ENCODE measurements around the gene KLF7. TPM values are rescaled to one million over a fixed set of nuclear protein-coding genes. Genes with fewer than 3 reads are reported as not detected.

KLF7 gene
- total and polyA plus RNA-seq, 5 donors from 2014 or later: 5.9 to 64.3 (median 9.3) TPM

- H3K9me3 ChIP-seq (ENCODE audit: control insufficient read depth in 2 of 2, low read length in 2 of 2): no peaks in the 10 kb centered on the region
- Mint-ChIP-seq H3K27ac (no peak overlapping the region), H3K36me3 (peaks cover 8% of the 10 kb centered on the region), H3K27me3 (no peaks in the 10 kb centered on the region), H3K4me3 (no peak overlapping the region), H3K9me3 (peaks cover 0 to 4% (median 0%) of the 10 kb centered on the region in 7 donors), H3K4me1 (peaks cover 3 to 24% (median 15%) of the 10 kb centered on the region in 4 donors)
- no peak overlapping the region for H3K27ac ChIP-seq (ENCODE audit: insufficient read depth, low read length, poor library complexity, severe bottlenecking)
- no peaks in the 10 kb centered on the region for H3K36me3 ChIP-seq (ENCODE audit: control insufficient read depth, insufficient read depth, low read length)
- ATAC-seq (ENCODE audit: low read depth in 2 of 2) (no peak), DNase-seq (no peak)
- H3K4me3 ChIP-seq (ENCODE audit: low read depth, low read length): no peak overlapping the region
- no peaks in the 10 kb centered on the region for H3K27me3 ChIP-seq (ENCODE audit: control insufficient read depth, insufficient read depth, low read length)
- H3K4me1 ChIP-seq (ENCODE audit: control insufficient read depth, insufficient read depth, low read length, poor library complexity, severe bottlenecking): no peaks in the 10 kb centered on the region
Measured at GRCh38 chr2:207097278-207097677, 68.5 kb downstream of the KLF7 start.

GRCh38 chr2:207095963-207096362 lies 69.8 kb downstream of the KLF7 start:
- no peak for ATAC-seq (ENCODE audit: low read depth in 2 of 2)
- peak overlapping the region in 2 of 3 donors; percentile 22 to 38 for H3K27ac Mint-ChIP-seq

GRCh38 chr2:207093234-207093633 lies 72.5 kb downstream of the KLF7 start:
- no peak overlapping the region for H3K27ac Mint-ChIP-seq
- peaks cover 0 to 7% (median 0%) of the 10 kb centered on the region in 7 donors for H3K9me3 Mint-ChIP-seq
- H3K36me3 ChIP-seq (ENCODE audit: control insufficient read depth, insufficient read depth, low read length): no peaks in the 10 kb centered on the region
- no peaks in the 10 kb centered on the region for H3K9me3 ChIP-seq (ENCODE audit: control insufficient read depth in 2 of 2, low read length in 2 of 2)
- ATAC-seq (ENCODE audit: low read depth in 2 of 2): no peak
- no peaks in the 10 kb centered on the region for H3K27me3 Mint-ChIP-seq
- no peak for DNase-seq
- H3K4me3 Mint-ChIP-seq: peak overlapping the region in 1 of 4 donors; percentile 45
- H3K4me1 Mint-ChIP-seq: peaks cover 4 to 38% (median 24%) of the 10 kb centered on the region in 4 donors
- H3K4me1 ChIP-seq (ENCODE audit: control insufficient read depth, insufficient read depth, low read length, poor library complexity, severe bottlenecking): no peaks in the 10 kb centered on the region
- peaks cover 3% of the 10 kb centered on the region for H3K36me3 Mint-ChIP-seq
- no peak overlapping the region for H3K4me3 ChIP-seq (ENCODE audit: low read depth, low read length)
- H3K27me3 ChIP-seq (ENCODE audit: control insufficient read depth, insufficient read depth, low read length): no peaks in the 10 kb centered on the region
- H3K27ac ChIP-seq (ENCODE audit: insufficient read depth, low read length, poor library complexity, severe bottlenecking): no peak overlapping the region

More at GRCh38 chr2:207095963-207096362, 69.8 kb downstream of the KLF7 start:
- Mint-ChIP-seq H3K9me3 (peaks cover 0 to 7% (median 0%) of the 10 kb centered on the region in 7 donors), H3K4me1 (peaks cover 4 to 24% (median 17%) of the 10 kb centered on the region in 4 donors), H3K4me3 (no peak overlapping the region), H3K36me3 (peaks cover 3% of the 10 kb centered on the region), H3K27me3 (no peaks in the 10 kb centered on the region)
- no peaks in the 10 kb centered on the region for H3K36me3 ChIP-seq (ENCODE audit: control insufficient read depth, insufficient read depth, low read length)
- DNase-seq: no peak
- H3K4me3 ChIP-seq (ENCODE audit: low read depth, low read length): no peak overlapping the region
- no peaks in the 10 kb centered on the region for H3K27me3 ChIP-seq (ENCODE audit: control insufficient read depth, insufficient read depth, low read length)
- no peak overlapping the region for H3K27ac ChIP-seq (ENCODE audit: insufficient read depth, low read length, poor library complexity, severe bottlenecking)
- no peaks in the 10 kb centered on the region for H3K9me3 ChIP-seq (ENCODE audit: control insufficient read depth in 2 of 2, low read length in 2 of 2)
- no peaks in the 10 kb centered on the region for H3K4me1 ChIP-seq (ENCODE audit: control insufficient read depth, insufficient read depth, low read length, poor library complexity, severe bottlenecking)

DNA sequence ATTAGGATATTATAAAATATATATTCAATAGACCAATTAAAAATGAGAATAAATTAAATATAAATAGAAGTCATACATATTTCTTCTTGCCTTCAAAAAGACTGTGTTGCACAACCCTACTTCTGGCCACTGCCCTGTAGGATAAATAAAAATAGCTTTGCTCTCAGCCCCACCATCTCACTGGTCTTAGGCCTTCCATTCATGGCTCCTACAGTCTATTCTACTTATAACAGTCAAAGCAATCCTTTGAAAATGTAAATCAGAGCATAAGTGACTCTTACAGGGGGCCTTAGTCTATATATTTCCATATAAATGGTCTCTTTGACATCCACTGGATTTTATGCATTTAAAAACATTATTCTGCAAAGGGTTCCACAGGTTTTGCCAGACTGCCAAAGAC lies 72.9 kb downstream of the KLF7 start:
- no peaks in the 10 kb centered on the region for H3K9me3 ChIP-seq (ENCODE audit: control insufficient read depth in 2 of 2, low read length in 2 of 2)
- H3K4me3 ChIP-seq (ENCODE audit: low read depth, low read length): no peak overlapping the region
- peaks cover 4 to 38% (median 24%) of the 10 kb centered on the region in 4 donors for H3K4me1 Mint-ChIP-seq
- no peaks in the 10 kb centered on the region for H3K27me3 Mint-ChIP-seq
- H3K36me3 ChIP-seq (ENCODE audit: control insufficient read depth, insufficient read depth, low read length): no peaks in the 10 kb centered on the region
- no peak overlapping the region for H3K4me3 Mint-ChIP-seq
- H3K9me3 Mint-ChIP-seq: peaks cover 0 to 7% (median 0%) of the 10 kb centered on the region in 7 donors
- no peak overlapping the region for H3K27ac Mint-ChIP-seq
- no peaks in the 10 kb centered on the region for H3K27me3 ChIP-seq (ENCODE audit: control insufficient read depth, insufficient read depth, low read length)
- peaks cover 6% of the 10 kb centered on the region for H3K36me3 Mint-ChIP-seq
- H3K4me1 ChIP-seq (ENCODE audit: control insufficient read depth, insufficient read depth, low read length, poor library complexity, severe bottlenecking): no peaks in the 10 kb centered on the region
- no peak overlapping the region for H3K27ac ChIP-seq (ENCODE audit: insufficient read depth, low read length, poor library complexity, severe bottlenecking)
- DNase-seq (no peak), ATAC-seq (ENCODE audit: low read depth in 2 of 2) (no peak)

DNA sequence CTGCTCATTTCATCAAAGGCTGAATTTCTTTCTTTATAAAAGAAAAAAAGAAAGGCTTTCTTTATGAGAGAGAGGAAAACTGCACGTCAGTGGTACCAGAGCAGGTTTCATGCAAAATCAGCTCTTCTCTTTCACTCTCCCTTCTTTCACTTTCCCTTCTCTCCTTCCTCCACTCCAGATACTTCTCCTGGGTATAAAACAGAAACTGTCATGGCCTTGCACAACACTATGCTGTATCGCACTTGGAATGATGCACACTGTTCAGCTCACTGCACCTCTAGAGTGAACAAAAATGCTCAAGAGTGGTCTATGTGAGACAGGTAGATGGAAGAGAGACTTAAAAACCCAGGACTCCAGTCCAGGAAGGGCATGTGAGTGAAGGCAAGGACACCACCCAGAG lies 73.8 kb downstream of the KLF7 start:
- Mint-ChIP-seq H3K27ac (no peak overlapping the region), H3K4me3 (no peak overlapping the region), H3K36me3 (peaks cover 13% of the 10 kb centered on the region), H3K9me3 (peaks cover 0 to 7% (median 0%) of the 10 kb centered on the region in 7 donors), H3K27me3 (no peaks in the 10 kb centered on the region), H3K4me1 (peaks cover 4 to 34% (median 22%) of the 10 kb centered on the region in 4 donors)
- no peaks in the 10 kb centered on the region for H3K4me1 ChIP-seq (ENCODE audit: control insufficient read depth, insufficient read depth, low read length, poor library complexity, severe bottlenecking)
- DNase-seq (no peak), ATAC-seq (ENCODE audit: low read depth in 2 of 2) (no peak)
- no peaks in the 10 kb centered on the region for H3K27me3 ChIP-seq (ENCODE audit: control insufficient read depth, insufficient read depth, low read length)
- H3K9me3 ChIP-seq (ENCODE audit: control insufficient read depth in 2 of 2, low read length in 2 of 2): no peaks in the 10 kb centered on the region
- H3K36me3 ChIP-seq (ENCODE audit: control insufficient read depth, insufficient read depth, low read length): peaks cover under 1% of the 10 kb centered on the region
- no peak overlapping the region for H3K4me3 ChIP-seq (ENCODE audit: low read depth, low read length)
- H3K27ac ChIP-seq (ENCODE audit: insufficient read depth, low read length, poor library complexity, severe bottlenecking): no peak overlapping the region

- Histone ChIP-seq H3K9me3 (ENCODE audit: control insufficient read depth in 2 of 2, low read length in 2 of 2) (no peaks in the 10 kb centered on the region), H3K4me3 (ENCODE audit: low read depth, low read length) (no peak overlapping the region), H3K27me3 (ENCODE audit: control insufficient read depth, insufficient read depth, low read length) (no peaks in the 10 kb centered on the region), H3K27ac (ENCODE audit: insufficient read depth, low read length, poor library complexity, severe bottlenecking) (no peak overlapping the region), H3K4me1 (ENCODE audit: control insufficient read depth, insufficient read depth, low read length, poor library complexity, severe bottlenecking) (no peaks in the 10 kb centered on the region), H3K36me3 (ENCODE audit: control insufficient read depth, insufficient read depth, low read length) (peaks cover 7% of the 10 kb centered on the region)
- H3K4me3 Mint-ChIP-seq: no peak overlapping the region
- peaks cover 20% of the 10 kb centered on the region for H3K36me3 Mint-ChIP-seq
- DNase-seq (no peak), ATAC-seq (ENCODE audit: low read depth in 2 of 2) (no peak)
- H3K27me3 Mint-ChIP-seq: no peaks in the 10 kb centered on the region
- peaks cover 4 to 40% (median 22%) of the 10 kb centered on the region in 4 donors for H3K4me1 Mint-ChIP-seq
- H3K27ac Mint-ChIP-seq: no peak overlapping the region
- peaks cover 0 to 7% (median 0%) of the 10 kb centered on the region in 7 donors for H3K9me3 Mint-ChIP-seq
Measured at GRCh38 chr2:207091176-207091575, 74.6 kb downstream of the KLF7 start.

DNA sequence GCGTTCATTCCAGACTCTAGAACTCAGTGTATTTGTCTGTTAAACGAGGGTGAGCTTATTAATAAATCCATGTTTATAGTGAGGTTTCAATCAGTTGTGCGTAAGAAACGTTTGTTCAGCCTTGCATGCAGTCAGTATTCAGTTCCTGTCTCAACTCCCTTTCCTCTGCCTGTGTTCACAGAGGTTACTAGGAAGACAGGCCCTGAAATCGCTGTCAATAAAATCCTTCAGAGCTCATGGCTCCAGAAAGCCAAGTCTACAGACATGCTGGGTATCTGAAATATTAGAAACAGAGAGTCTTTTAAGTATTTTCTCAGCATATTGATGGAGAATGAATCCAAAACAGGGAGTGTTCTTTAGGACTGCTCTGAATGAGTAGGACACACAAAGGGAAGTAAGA lies 75.4 kb downstream of the KLF7 start:
- H3K9me3 ChIP-seq (ENCODE audit: control insufficient read depth in 2 of 2, low read length in 2 of 2): no peaks in the 10 kb centered on the region
- DNase-seq (no peak), ATAC-seq (ENCODE audit: low read depth in 2 of 2) (no peak)
- peak overlapping the region in 1 of 3 donors; percentile 77 for H3K27ac Mint-ChIP-seq
- H3K4me1 Mint-ChIP-seq: peaks cover 4 to 40% (median 22%) of the 10 kb centered on the region in 4 donors
- H3K27ac ChIP-seq (ENCODE audit: insufficient read depth, low read length, poor library complexity, severe bottlenecking): no peak overlapping the region
- peaks cover 28% of the 10 kb centered on the region for H3K36me3 Mint-ChIP-seq
- H3K27me3 Mint-ChIP-seq: no peaks in the 10 kb centered on the region
- no peaks in the 10 kb centered on the region for H3K27me3 ChIP-seq (ENCODE audit: control insufficient read depth, insufficient read depth, low read length)
- no peaks in the 10 kb centered on the region for H3K4me1 ChIP-seq (ENCODE audit: control insufficient read depth, insufficient read depth, low read length, poor library complexity, severe bottlenecking)
- no peak overlapping the region for H3K4me3 Mint-ChIP-seq
- H3K36me3 ChIP-seq (ENCODE audit: control insufficient read depth, insufficient read depth, low read length): peaks cover 9% of the 10 kb centered on the region
- peaks cover 0 to 7% (median 0%) of the 10 kb centered on the region in 7 donors for H3K9me3 Mint-ChIP-seq
- H3K4me3 ChIP-seq (ENCODE audit: low read depth, low read length): no peak overlapping the region

- peaks cover 0 to 7% (median 0%) of the 10 kb centered on the region in 7 donors for H3K9me3 Mint-ChIP-seq
- peaks cover 4 to 40% (median 18%) of the 10 kb centered on the region in 4 donors for H3K4me1 Mint-ChIP-seq
- Histone ChIP-seq H3K27ac (ENCODE audit: insufficient read depth, low read length, poor library complexity, severe bottlenecking) (no peak overlapping the region), H3K9me3 (ENCODE audit: control insufficient read depth in 2 of 2, low read length in 2 of 2) (no peaks in the 10 kb centered on the region), H3K36me3 (ENCODE audit: control insufficient read depth, insufficient read depth, low read length) (peaks cover 12% of the 10 kb centered on the region), H3K27me3 (ENCODE audit: control insufficient read depth, insufficient read depth, low read length) (no peaks in the 10 kb centered on the region), H3K4me3 (ENCODE audit: low read depth, low read length) (no peak overlapping the region), H3K4me1 (ENCODE audit: control insufficient read depth, insufficient read depth, low read length, poor library complexity, severe bottlenecking) (no peaks in the 10 kb centered on the region)
- peak overlapping the region; percentile 21 to 61 (median 42) for H3K27ac Mint-ChIP-seq
- peaks cover 30% of the 10 kb centered on the region for H3K36me3 Mint-ChIP-seq
- ATAC-seq (ENCODE audit: low read depth in 2 of 2): no peak
- no peaks in the 10 kb centered on the region for H3K27me3 Mint-ChIP-seq
- H3K4me3 Mint-ChIP-seq: no peak overlapping the region
- no peak for DNase-seq
Measured at GRCh38 chr2:207088839-207089238, 76.9 kb downstream of the KLF7 start.
